HepG2 (cell line): Measurements from ENCODE around the gene YIF1A. TPM values are rescaled to one million over a fixed set of nuclear protein-coding genes. Genes with fewer than 3 reads are reported as not detected.
A peak's percentile ranks its signal among the peaks of the same experiment; 100 is the strongest.

Experiments used
- AHR ChIP-seq: IDR thresholded peaks from 2 replicates; pipeline ENCODE4 v1.6.1; 2018; ENCODE audit warnings: missing genetic modification reagents, missing compliant biosample characterization
- ATF7-NPFF ChIP-seq: sonication (generic); formaldehyde crosslinking; IDR thresholded peaks from 2 replicates; pipeline ENCODE4 v1.8.1; 2023; ENCODE audit warnings: mild to moderate bottlenecking, low read depth, missing genetic modification reagents, moderate library complexity
- CBX5 ChIP-seq: sonication (generic); formaldehyde crosslinking; IDR thresholded peaks from 2 replicates; pipeline ENCODE4 v1.4.0; 2020; ENCODE audit warnings: missing genetic modification reagents, borderline replicate concordance
- CREM ChIP-seq, 2 experiments: sonication (generic) in 1 of 2; formaldehyde crosslinking in 1 of 2; IDR thresholded peaks; 2 replicates each; pipeline versions ENCODE4 v1.4.0 to v1.6.1; 2016 to 2020; ENCODE audit warnings: antibody characterized with exemption in 1 of 2, mild to moderate bottlenecking in 1 of 2, missing genetic modification reagents in 1 of 2
- HHEX ChIP-seq: IDR thresholded peaks from 2 replicates; pipeline ENCODE4 v1.6.1; 2016; ENCODE audit warnings: control low read depth
- HMG20A ChIP-seq: IDR thresholded peaks from 2 replicates; pipeline ENCODE4 v1.6.1; 2016; ENCODE audit warnings: borderline replicate concordance
- JUN ChIP-seq: sonication (generic); formaldehyde crosslinking; IDR thresholded peaks from 2 replicates; pipeline ENCODE4 v1.4.0; 2020; ENCODE audit warnings: mild to moderate bottlenecking, missing genetic modification reagents
- KDM5B ChIP-seq: sonication (generic); formaldehyde crosslinking; IDR thresholded peaks from 2 replicates; pipeline ENCODE4 v1.4.0; 2020; ENCODE audit warnings: missing genetic modification reagents, mild to moderate bottlenecking, borderline replicate concordance
- NFRKB ChIP-seq: fragments of 450-650 bp; IDR thresholded peaks from 2 replicates; pipeline ENCODE4 v1.6.1; 2017
- NR2F2 ChIP-seq: IDR thresholded peaks from 2 replicates; pipeline ENCODE4 v1.6.1; 2012; ENCODE audit warnings: low read depth, inconsistent platforms, borderline replicate concordance
- POLR2A ChIP-seq, 2 experiments: IDR thresholded peaks; 2 replicates each; pipeline ENCODE4 v1.6.1; 2011; ENCODE audit warnings: low read depth in 2 of 2, low read length in 2 of 2, mild to moderate bottlenecking in 1 of 2, moderate library complexity in 1 of 2; ENCODE audit not compliant: insufficient read depth in 1 of 2
- PRPF4 ChIP-seq: fragments of 200-400 bp; formaldehyde crosslinking; IDR thresholded peaks from 2 replicates; pipeline ENCODE4 v1.6.1; 2016; ENCODE audit warnings: low read length, low read depth; ENCODE audit not compliant: poor library complexity, severe bottlenecking
- SIX1 ChIP-seq: sonication (generic); formaldehyde crosslinking; IDR thresholded peaks from 2 replicates; pipeline ENCODE4 v1.4.0; 2020; ENCODE audit warnings: missing genetic modification reagents, borderline replicate concordance
- SRSF1 ChIP-seq: fragments of 200-400 bp; formaldehyde crosslinking; optimal IDR thresholded peaks from 2 replicates; pipeline ENCODE3; 2017; ENCODE audit warnings: mild to moderate bottlenecking, low read depth, low read length, moderate library complexity
- STAG1 ChIP-seq: sonication (generic); formaldehyde crosslinking; IDR thresholded peaks from 2 replicates; pipeline ENCODE4 v1.4.0; 2020; ENCODE audit warnings: missing genetic modification reagents
- YEATS2 ChIP-seq: sonication (generic); formaldehyde crosslinking; IDR thresholded peaks from 2 replicates; pipeline ENCODE4 v1.4.0; 2020; ENCODE audit warnings: missing genetic modification reagents, borderline replicate concordance
- ZBTB1 ChIP-seq: sonication (generic); formaldehyde crosslinking; IDR thresholded peaks from 2 replicates; pipeline ENCODE4 v1.4.0; 2020; ENCODE audit warnings: missing genetic modification reagents, borderline replicate concordance
- ZNF121 ChIP-seq: sonication (generic); formaldehyde crosslinking; IDR thresholded peaks from 2 replicates; pipeline ENCODE4 v1.5.0; 2020; ENCODE audit warnings: mild to moderate bottlenecking, missing genetic modification reagents
- ZNF17 ChIP-seq: sonication (generic); formaldehyde crosslinking; IDR thresholded peaks from 2 replicates; pipeline ENCODE4 v1.5.0; 2020; ENCODE audit warnings: mild to moderate bottlenecking, missing genetic modification reagents
- ZNF354B ChIP-seq: sonication (generic); formaldehyde crosslinking; IDR thresholded peaks from 2 replicates; pipeline ENCODE4 v1.8.0; 2022; ENCODE audit warnings: mild to moderate bottlenecking, missing genetic modification reagents
- ZNF747 ChIP-seq: sonication (generic); formaldehyde crosslinking; IDR thresholded peaks from 2 replicates; pipeline ENCODE4 v1.8.1; 2023; ENCODE audit warnings: missing genetic modification reagents, mild to moderate bottlenecking, borderline replicate concordance
- ZNF776 ChIP-seq: sonication (generic); formaldehyde crosslinking; IDR thresholded peaks from 2 replicates; pipeline ENCODE4 v1.4.0; 2020; ENCODE audit warnings: mild to moderate bottlenecking, missing genetic modification reagents
- ZNF878 ChIP-seq: sonication (generic); formaldehyde crosslinking; IDR thresholded peaks from 2 replicates; pipeline ENCODE4 v1.8.1; 2023; ENCODE audit warnings: mild to moderate bottlenecking, missing genetic modification reagents, moderate library complexity
- ZSCAN22 ChIP-seq: sonication (generic); formaldehyde crosslinking; IDR thresholded peaks from 2 replicates; pipeline ENCODE4 v1.4.0; 2020; ENCODE audit warnings: mild to moderate bottlenecking, missing genetic modification reagents
- ZSCAN9 ChIP-seq: IDR thresholded peaks from 2 replicates; pipeline ENCODE4 v1.6.1; 2016; ENCODE audit warnings: borderline replicate concordance
- polyA plus RNA-seq, 8 experiments: library from polyadenylated mRNA; depleted of rRNA in 3 of 8; stranded (reverse) in 7 of 8; unstranded in 1 of 8; fragments of >200 nt; fragmentation: Illumina TruSeq in 4 of 8; extraction: Trizol in 4 of 8; gene quantifications; 2 replicates each; pipeline versions ENCODE4 v1.2.1 to v1.2.3, GENCODE V29; 2011 to 2016; ENCODE audit warnings: low read depth in 4 of 8, missing spikeins in 1 of 8, mixed read lengths in 1 of 8; ENCODE audit not compliant: insufficient read depth in 1 of 8
- total RNA-seq, 5 experiments: library from RNA; depleted of rRNA; stranded (reverse); fragments of >200 nt; fragmentation: Illumina TruSeq; extraction: Trizol; gene quantifications; 2 replicates each; pipeline ENCODE4 v1.2.3, GENCODE V29; 2016; ENCODE audit warnings: low read depth in 1 of 5
- TF ChIP-seq, protein P1 (sequence below): sonication (generic); formaldehyde crosslinking; IDR thresholded peaks from 2 replicates; pipeline ENCODE4 v1.5.1; 2020; ENCODE audit warnings: mild to moderate bottlenecking, missing genetic modification reagents, moderate library complexity
- TF ChIP-seq, protein P2 (sequence below): sonication (generic); formaldehyde crosslinking; conservative IDR thresholded peaks from 2 replicates; pipeline ENCODE4 v1.8.0; 2022; ENCODE audit warnings: mild to moderate bottlenecking, moderate library complexity, missing genetic modification reagents
- TF ChIP-seq, protein P3 (sequence below): conservative IDR thresholded peaks from 2 replicates; pipeline ENCODE4 v1.6.1; 2018; ENCODE audit warnings: missing genetic modification reagents

YIF1A gene
- total and polyA plus RNA-seq, 2 of the 13 experiments (the other 11 are each of a cell fraction or from before 2014, with no cell fraction given), result 133 to 145 TPM

DNA sequence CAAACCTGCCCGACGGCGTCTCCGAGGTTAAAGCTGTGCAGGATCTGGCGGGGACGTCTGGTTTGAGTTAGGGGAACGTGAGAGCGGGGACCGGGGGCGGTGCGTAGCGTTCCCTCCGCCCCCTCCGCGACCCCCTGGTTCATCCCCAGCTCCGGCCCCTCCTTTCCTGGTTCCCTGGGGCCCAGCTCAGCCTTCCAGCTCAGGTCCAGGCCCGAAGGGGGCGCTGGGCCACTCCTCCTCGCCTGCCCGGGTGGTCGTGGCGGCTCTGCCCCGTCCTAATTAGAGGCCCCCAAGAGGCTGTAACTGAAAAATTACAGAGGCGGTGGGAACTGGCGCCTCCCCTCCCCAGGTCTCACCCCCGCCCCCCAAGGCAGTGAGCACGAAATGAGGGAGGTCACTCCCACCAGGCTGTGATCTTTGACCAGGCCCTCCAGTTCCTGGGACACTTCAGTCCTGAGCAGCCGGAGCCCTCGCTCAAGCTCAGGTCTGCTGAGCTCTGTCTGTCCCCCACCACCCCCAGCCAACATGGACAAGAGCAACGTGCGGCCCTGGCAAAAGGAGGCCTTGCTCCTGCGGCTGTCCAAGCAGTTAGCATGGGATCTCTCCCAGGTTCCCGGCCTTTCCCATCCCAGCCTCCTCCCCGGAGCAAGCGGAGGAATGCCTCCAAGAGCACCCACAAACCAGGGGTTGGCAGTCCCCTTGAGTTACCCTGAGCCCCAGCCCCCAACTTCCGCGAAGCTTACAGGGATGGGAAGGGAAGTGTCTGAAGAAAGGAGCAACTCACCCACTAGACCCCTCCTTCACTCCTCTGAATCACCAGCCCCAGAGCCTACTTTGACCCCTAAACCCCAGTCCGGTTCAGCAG, 24.6 kb upstream of the YIF1A start (continued):
- TF ChIP-seq, protein P1, sequence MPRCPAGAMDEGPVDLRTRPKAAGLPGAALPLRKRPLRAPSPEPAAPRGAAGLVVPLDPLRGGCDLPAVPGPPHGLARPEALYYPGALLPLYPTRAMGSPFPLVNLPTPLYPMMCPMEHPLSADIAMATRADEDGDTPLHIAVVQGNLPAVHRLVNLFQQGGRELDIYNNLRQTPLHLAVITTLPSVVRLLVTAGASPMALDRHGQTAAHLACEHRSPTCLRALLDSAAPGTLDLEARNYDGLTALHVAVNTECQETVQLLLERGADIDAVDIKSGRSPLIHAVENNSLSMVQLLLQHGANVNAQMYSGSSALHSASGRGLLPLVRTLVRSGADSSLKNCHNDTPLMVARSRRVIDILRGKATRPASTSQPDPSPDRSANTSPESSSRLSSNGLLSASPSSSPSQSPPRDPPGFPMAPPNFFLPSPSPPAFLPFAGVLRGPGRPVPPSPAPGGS, result 0 out of 2 replicates have a peak, but pooled peaks have one; percentile 7
- no peak for TF ChIP-seq YEATS2 (CRISPR knock-in tag)
- no peak for TF ChIP-seq HHEX
- TF ChIP-seq ZBTB1 (CRISPR knock-in tag), result no peak
- TF ChIP-seq ZNF776, result 0 out of 2 replicates have a peak, but pooled peaks have one; percentile 32
- no peak for TF ChIP-seq SRSF1
- no peak for TF ChIP-seq SIX1
- no peak for TF ChIP-seq ATF7-NPFF
- no peak for TF ChIP-seq AHR (CRISPR knock-in tag)
- no peak for TF ChIP-seq CBX5
- no peak for TF ChIP-seq ZSCAN22 (CRISPR knock-in tag)
- TF ChIP-seq, protein P2, sequence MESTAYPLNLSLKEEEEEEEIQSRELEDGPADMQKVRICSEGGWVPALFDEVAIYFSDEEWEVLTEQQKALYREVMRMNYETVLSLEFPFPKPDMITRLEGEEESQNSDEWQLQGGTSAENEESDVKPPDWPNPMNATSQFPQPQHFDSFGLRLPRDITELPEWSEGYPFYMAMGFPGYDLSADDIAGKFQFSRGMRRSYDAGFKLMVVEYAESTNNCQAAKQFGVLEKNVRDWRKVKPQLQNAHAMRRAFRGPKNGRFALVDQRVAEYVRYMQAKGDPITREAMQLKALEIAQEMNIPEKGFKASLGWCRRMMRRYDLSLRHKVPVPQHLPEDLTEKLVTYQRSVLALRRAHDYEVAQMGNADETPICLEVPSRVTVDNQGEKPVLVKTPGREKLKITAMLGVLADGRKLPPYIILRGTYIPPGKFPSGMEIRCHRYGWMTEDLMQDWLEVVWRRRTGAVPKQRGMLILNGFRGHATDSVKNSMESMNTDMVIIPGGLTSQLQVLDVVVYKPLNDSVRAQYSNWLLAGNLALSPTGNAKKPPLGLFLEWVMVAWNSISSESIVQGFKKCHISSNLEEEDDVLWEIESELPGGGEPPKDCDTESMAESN (CRISPR knock-in tag), result 0 out of 2 replicates have a peak, but pooled peaks have one; percentile 3
- peak; percentile 19; the same call in 1 of the 2 replicates for TF ChIP-seq ZNF121 (CRISPR knock-in tag)
- peak; percentile 56; the same call in 1 of the 2 replicates for TF ChIP-seq KDM5B (CRISPR knock-in tag)
- TF ChIP-seq ZNF17 (CRISPR knock-in tag), result no peak
- TF ChIP-seq ZNF747 (CRISPR knock-in tag), result no peak
- no peak for TF ChIP-seq ZNF878
- no peak; the same call in 1 of the 2 replicates for TF ChIP-seq NR2F2
- no peak for TF ChIP-seq NFRKB
- no peak for TF ChIP-seq ZNF354B
- no peak for TF ChIP-seq HMG20A (CRISPR knock-in tag)
- TF ChIP-seq CREM (IDR thresholded peaks at IDR 0.05), result no peak
- no peak for TF ChIP-seq CREM (CRISPR knock-in tag; IDR thresholded peaks at IDR 0.05)
- TF ChIP-seq STAG1 (CRISPR knock-in tag), result no peak
- TF ChIP-seq POLR2A (IDR thresholded peaks at IDR 0.05; ENCODE audit: insufficient read depth in 1 of 2, low read depth in 2 of 2, low read length in 2 of 2), result peak in 1 of 2 experiments; percentile 67; a peak in 2 of 4 replicates
- no peak for TF ChIP-seq ZSCAN9 (CRISPR knock-in tag)
- TF ChIP-seq PRPF4, result no peak
- TF ChIP-seq, protein P3, sequence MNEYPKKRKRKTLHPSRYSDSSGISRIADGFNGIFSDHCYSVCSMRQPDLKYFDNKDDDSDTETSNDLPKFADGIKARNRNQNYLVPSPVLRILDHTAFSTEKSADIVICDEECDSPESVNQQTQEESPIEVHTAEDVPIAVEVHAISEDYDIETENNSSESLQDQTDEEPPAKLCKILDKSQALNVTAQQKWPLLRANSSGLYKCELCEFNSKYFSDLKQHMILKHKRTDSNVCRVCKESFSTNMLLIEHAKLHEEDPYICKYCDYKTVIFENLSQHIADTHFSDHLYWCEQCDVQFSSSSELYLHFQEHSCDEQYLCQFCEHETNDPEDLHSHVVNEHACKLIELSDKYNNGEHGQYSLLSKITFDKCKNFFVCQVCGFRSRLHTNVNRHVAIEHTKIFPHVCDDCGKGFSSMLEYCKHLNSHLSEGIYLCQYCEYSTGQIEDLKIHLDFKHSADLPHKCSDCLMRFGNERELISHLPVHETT, result no peak
- TF ChIP-seq JUN, result no peak
